HEK293T (cell line): ENCODE results near the gene BARD1.

Experiments
- CTCF ChIA-PET: fragments of 350-600 bp; formaldehyde crosslinking; extraction: SDS; loops from one replicate; lab custom pipeline; 2021; ENCODE audit warnings: antibody characterized with exemption, inconsistent platforms; lab: Yijun Ruan, JAX
- POLR2A ChIA-PET: fragments of 350-600 bp; formaldehyde crosslinking; extraction: SDS; loops from one replicate; lab custom pipeline; 2020; ENCODE audit warnings: antibody characterized with exemption, inconsistent platforms; lab: Yijun Ruan, JAX
- DNase-seq: peaks from one replicate; pipeline ENCODE4 v3.0.0; 2012; ENCODE audit warnings: mixed read lengths; ENCODE audit errors: extremely low spot score
- ARNT ChIP-seq: fragments of 450-650 bp; IDR thresholded peaks from 2 replicates; pipeline ENCODE4 v1.6.1; 2017; ENCODE audit warnings: mild to moderate bottlenecking
- BHLHE40 ChIP-seq: fragments of 450-650 bp; IDR thresholded peaks from 2 replicates; pipeline ENCODE4 v1.6.1; 2016; ENCODE audit warnings: mild to moderate bottlenecking, moderate library complexity, borderline replicate concordance
- CTBP1 ChIP-seq: fragments of 450-650 bp; IDR thresholded peaks from 2 replicates; pipeline ENCODE4 v1.6.1; 2016; ENCODE audit warnings: borderline replicate concordance
- ELF4 ChIP-seq: fragments of 450-650 bp; IDR thresholded peaks from 2 replicates; pipeline ENCODE4 v1.6.1; 2017; ENCODE audit warnings: antibody characterized with exemption
- FOXA1 ChIP-seq: fragments of 450-650 bp; IDR thresholded peaks from 2 replicates; pipeline ENCODE4 v1.6.1; 2016; ENCODE audit warnings: mild to moderate bottlenecking
- FOXK2 ChIP-seq: fragments of 450-650 bp; IDR thresholded peaks from 2 replicates; pipeline ENCODE4 v1.6.1; 2016; ENCODE audit warnings: mild to moderate bottlenecking
- FOXM1 ChIP-seq: fragments of 450-650 bp; IDR thresholded peaks from 2 replicates; pipeline ENCODE4 v1.6.1; 2017; ENCODE audit warnings: mild to moderate bottlenecking, borderline replicate concordance
- HDGF ChIP-seq: fragments of 450-650 bp; IDR thresholded peaks from 2 replicates; pipeline ENCODE4 v1.6.1; 2017; ENCODE audit warnings: antibody characterized with exemption, borderline replicate concordance
- L3MBTL2 ChIP-seq: fragments of 450-650 bp; conservative IDR thresholded peaks from 2 replicates; pipeline ENCODE4 v1.6.1; 2016; ENCODE audit warnings: mild to moderate bottlenecking
- LEF1 ChIP-seq: fragments of 450-650 bp; IDR thresholded peaks from 2 replicates; pipeline ENCODE4 v1.6.1; 2017; ENCODE audit warnings: mild to moderate bottlenecking, borderline replicate concordance
- NFRKB ChIP-seq: fragments of 450-650 bp; IDR thresholded peaks from 2 replicates; pipeline ENCODE4 v1.6.1; 2016; ENCODE audit warnings: mild to moderate bottlenecking, moderate library complexity
- PKNOX1 ChIP-seq: fragments of 450-650 bp; IDR thresholded peaks from 2 replicates; pipeline ENCODE4 v1.6.1; 2016
- SUZ12 ChIP-seq: fragments of 450-650 bp; IDR thresholded peaks from 2 replicates; pipeline ENCODE4 v1.6.1; 2016; ENCODE audit warnings: mild to moderate bottlenecking
- TARDBP ChIP-seq: fragments of 450-650 bp; IDR thresholded peaks from 2 replicates; pipeline ENCODE4 v1.6.1; 2016
- ZNF384 ChIP-seq: fragments of 450-650 bp; IDR thresholded peaks from 2 replicates; pipeline ENCODE4 v1.6.1; 2016

Gene BARD1

DNA sequence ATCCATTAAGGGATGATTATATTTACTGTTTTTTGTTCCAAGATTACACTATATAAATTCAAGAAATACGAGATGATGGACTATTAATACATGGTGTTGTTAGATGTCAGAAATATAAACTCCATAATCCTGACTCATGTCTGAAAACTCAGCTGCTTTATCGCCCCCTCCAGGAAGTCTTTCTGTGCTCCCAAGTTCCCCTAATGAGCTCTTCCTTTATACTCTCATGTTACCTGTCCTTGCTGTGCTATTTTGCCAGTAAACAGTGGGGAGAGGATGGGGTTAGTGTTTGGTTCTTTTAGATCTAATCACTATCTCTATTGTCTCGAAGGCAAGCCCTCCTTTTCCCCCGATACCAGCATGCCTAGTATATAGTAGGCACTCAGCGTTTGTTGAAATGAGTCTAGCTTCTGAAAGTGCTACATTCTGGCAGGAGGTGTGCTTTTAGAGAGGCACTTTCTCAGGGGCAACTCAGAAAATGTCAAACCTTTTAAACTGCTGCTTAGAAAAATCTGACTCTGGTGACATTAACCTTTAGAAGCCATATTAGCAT lies 21.4 kb upstream of the BARD1 start:
- DNase-seq = peak; percentile 18
- ChIA-PET CTCF (no interaction called here), POLR2A (no interaction called here)
- no peak for TF ChIP-seq PKNOX1
- no peak for TF ChIP-seq HDGF
- TF ChIP-seq SUZ12 = no peak
- no peak for TF ChIP-seq L3MBTL2
- no peak for TF ChIP-seq ARNT

- DNase-seq = no peak
- ChIA-PET CTCF (no interaction called here), POLR2A (no interaction called here)
- TF ChIP-seq HDGF = no peak
- TF ChIP-seq PKNOX1 = peak; percentile 64
Observed at GRCh38 chr2:214816008-214816533, 6.6 kb upstream of the BARD1 start.

DNA sequence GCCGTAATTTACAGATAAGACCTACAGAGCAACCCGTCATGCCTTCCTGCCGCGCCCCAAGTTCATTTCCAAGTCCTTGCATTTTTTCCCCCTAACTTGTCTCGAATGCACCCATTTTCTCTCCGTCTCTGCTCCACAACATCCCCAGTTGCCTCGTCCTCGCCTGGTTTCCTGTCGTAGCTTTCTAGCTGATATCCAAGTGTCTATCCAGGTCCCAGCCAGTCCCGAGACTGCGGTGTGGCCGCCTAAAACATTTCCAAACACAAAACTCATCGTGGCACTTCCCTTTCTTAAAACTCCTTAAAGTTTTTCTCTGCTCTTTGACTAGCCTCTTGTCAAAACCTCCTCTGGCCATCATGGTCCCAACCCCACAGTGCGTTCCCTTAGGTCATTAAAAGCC lies 1.2 kb upstream of the BARD1 start:
- ChIA-PET POLR2A (no interaction called here), CTCF (interaction anchor here (0.7 kb wide), 1 partner anchor 332 kb away, joined by 4 read pairs; no protein-coding TSS in a partner anchor)
- TF ChIP-seq ZNF384 (no peak), ELF4 (no peak), SUZ12 (no peak), CTBP1 (no peak)
- DNase-seq = no peak

- ChIA-PET POLR2A (interaction anchor here (0.6 kb wide), 1 partner anchor 718 kb away, joined by 4 read pairs; no protein-coding TSS in a partner anchor), CTCF (interaction anchor here (0.7 kb wide), 1 partner anchor 332 kb away, joined by 4 read pairs; no protein-coding TSS in a partner anchor)
- TF ChIP-seq TARDBP (no peak), L3MBTL2 (peak; percentile 76), ELF4 (no peak), HDGF (0 out of 2 replicates have a peak, but pooled peaks have one; percentile 30), CTBP1 (no peak)
- peak; percentile 94 for DNase-seq
Observed at GRCh38 chr2:214809751-214810564, 475 bp upstream of the BARD1 start.

- CTCF ChIA-PET = no interaction called here
- TF ChIP-seq HDGF = no peak
- no peak for TF ChIP-seq FOXM1
- TF ChIP-seq LEF1 = no peak
- no peak for TF ChIP-seq SUZ12
- TF ChIP-seq FOXK2 = no peak
- no peak for TF ChIP-seq L3MBTL2
- TF ChIP-seq NFRKB = no peak
- TF ChIP-seq FOXA1 = no peak
- TF ChIP-seq TARDBP = no peak
- no peak for TF ChIP-seq ELF4
- no peak for TF ChIP-seq ARNT
- TF ChIP-seq PKNOX1 = no peak
- TF ChIP-seq CTBP1 = no peak
- POLR2A ChIA-PET = interaction anchor here (1.5 kb wide), 1 partner anchor 126 kb away, joined by 4 read pairs; no protein-coding TSS in a partner anchor
- DNase-seq = no peak
Observed at GRCh38 chr2:214807653-214808052, 1.8 kb downstream of the BARD1 start.

GRCh38 chr2:214801768-214802397 lies 7.6 kb downstream of the BARD1 start:
- POLR2A ChIA-PET = no interaction called here
- CTCF ChIA-PET = no interaction called here
- no peak for TF ChIP-seq L3MBTL2
- TF ChIP-seq PKNOX1 = no peak
- TF ChIP-seq CTBP1 = no peak
- no peak for TF ChIP-seq SUZ12
- TF ChIP-seq ZNF384 = no peak
- TF ChIP-seq NFRKB = no peak
- TF ChIP-seq FOXK2 = no peak
- TF ChIP-seq BHLHE40 = no peak
- no peak for TF ChIP-seq TARDBP
- no peak for DNase-seq
